Measurements from ENCODE around the gene PDYN. TPM values are rescaled to one million over a fixed set of nuclear protein-coding genes. Genes with fewer than 3 reads are reported as not detected.
A peak's percentile ranks its signal among the peaks of the same experiment; 100 is the strongest.

PDYN gene
- total and polyA plus RNA-seq, 10 of the 15 experiments (the other 5 are each of a cell fraction or from before 2014, with no cell fraction given): not detected

DNA sequence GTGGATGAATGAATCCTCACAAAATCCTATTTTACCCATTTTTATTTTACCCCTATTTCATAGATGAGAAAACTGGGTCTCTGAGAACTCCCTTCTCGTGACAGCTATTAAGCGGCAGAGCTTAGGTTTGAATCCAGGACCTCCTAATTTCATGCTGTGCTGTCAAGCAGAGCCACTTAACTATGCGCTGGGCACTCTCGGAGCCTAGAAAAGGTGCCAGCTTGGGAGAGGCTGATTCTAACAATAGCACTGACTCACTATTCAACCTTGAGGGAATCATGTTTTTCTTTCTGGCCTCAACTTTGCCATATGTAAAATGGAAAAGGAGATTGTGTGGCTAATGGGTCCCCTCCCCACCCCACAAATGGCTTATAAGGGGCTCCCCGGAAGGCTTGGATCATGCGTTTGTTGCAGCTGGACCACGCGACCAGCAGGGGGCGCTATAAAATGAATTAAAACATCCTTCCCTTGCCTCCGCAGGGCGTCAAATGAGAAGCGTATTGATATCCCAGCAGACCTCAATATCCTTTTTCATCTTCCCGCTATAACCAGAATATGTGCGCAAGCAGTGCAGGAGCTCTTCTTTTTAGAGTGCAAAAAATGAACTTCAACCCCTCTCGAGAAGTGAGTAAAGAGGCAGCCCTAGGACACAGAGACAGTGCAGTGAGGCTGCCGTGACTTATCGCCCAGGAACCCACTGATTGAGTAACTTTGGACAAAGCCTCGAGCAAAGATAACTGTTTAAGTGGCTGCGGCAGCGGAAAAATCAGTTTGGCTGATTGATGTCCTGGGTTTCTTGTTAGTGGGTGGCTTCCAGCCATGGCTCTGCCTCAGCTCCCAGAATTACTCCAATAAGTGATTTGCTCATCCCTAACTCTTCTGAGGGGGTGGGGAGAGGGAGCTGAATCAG is 12.8 kb upstream of the PDYN start (continued):
- TF ChIP-seq NFIC (IDR thresholded peaks at IDR 0.05; ENCODE audit: low read depth, low read length): no peak
- TF ChIP-seq RAD51 (IDR thresholded peaks at IDR 0.05): no peak
- no peak for TF ChIP-seq RB1 (IDR thresholded peaks at IDR 0.05; ENCODE audit: borderline replicate concordance)
- TF ChIP-seq, protein P1, sequence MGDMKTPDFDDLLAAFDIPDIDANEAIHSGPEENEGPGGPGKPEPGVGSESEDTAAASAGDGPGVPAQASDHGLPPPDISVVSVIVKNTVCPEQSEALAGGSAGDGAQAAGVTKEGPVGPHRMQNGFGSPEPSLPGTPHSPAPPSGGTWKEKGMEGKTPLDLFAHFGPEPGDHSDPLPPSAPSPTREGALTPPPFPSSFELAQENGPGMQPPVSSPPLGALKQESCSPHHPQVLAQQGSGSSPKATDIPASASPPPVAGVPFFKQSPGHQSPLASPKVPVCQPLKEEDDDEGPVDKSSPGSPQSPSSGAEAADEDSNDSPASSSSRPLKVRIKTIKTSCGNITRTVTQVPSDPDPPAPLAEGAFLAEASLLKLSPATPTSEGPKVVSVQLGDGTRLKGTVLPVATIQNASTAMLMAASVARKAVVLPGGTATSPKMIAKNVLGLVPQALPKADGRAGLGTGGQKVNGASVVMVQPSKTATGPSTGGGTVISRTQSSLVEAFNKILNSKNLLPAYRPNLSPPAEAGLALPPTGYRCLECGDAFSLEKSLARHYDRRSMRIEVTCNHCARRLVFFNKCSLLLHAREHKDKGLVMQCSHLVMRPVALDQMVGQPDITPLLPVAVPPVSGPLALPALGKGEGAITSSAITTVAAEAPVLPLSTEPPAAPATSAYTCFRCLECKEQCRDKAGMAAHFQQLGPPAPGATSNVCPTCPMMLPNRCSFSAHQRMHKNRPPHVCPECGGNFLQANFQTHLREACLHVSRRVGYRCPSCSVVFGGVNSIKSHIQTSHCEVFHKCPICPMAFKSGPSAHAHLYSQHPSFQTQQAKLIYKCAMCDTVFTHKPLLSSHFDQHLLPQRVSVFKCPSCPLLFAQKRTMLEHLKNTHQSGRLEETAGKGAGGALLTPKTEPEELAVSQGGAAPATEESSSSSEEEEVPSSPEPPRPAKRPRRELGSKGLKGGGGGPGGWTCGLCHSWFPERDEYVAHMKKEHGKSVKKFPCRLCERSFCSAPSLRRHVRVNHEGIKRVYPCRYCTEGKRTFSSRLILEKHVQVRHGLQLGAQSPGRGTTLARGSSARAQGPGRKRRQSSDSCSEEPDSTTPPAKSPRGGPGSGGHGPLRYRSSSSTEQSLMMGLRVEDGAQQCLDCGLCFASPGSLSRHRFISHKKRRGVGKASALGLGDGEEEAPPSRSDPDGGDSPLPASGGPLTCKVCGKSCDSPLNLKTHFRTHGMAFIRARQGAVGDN (IDR thresholded peaks at IDR 0.05): no peak
- TF ChIP-seq, protein P2, sequence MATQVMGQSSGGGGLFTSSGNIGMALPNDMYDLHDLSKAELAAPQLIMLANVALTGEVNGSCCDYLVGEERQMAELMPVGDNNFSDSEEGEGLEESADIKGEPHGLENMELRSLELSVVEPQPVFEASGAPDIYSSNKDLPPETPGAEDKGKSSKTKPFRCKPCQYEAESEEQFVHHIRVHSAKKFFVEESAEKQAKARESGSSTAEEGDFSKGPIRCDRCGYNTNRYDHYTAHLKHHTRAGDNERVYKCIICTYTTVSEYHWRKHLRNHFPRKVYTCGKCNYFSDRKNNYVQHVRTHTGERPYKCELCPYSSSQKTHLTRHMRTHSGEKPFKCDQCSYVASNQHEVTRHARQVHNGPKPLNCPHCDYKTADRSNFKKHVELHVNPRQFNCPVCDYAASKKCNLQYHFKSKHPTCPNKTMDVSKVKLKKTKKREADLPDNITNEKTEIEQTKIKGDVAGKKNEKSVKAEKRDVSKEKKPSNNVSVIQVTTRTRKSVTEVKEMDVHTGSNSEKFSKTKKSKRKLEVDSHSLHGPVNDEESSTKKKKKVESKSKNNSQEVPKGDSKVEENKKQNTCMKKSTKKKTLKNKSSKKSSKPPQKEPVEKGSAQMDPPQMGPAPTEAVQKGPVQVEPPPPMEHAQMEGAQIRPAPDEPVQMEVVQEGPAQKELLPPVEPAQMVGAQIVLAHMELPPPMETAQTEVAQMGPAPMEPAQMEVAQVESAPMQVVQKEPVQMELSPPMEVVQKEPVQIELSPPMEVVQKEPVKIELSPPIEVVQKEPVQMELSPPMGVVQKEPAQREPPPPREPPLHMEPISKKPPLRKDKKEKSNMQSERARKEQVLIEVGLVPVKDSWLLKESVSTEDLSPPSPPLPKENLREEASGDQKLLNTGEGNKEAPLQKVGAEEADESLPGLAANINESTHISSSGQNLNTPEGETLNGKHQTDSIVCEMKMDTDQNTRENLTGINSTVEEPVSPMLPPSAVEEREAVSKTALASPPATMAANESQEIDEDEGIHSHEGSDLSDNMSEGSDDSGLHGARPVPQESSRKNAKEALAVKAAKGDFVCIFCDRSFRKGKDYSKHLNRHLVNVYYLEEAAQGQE (IDR thresholded peaks at IDR 0.05; ENCODE audit: low read depth, low read length): peak; percentile 25; the same call in 1 of the 2 replicates
- TF ChIP-seq PAX5 (IDR thresholded peaks at IDR 0.05; ENCODE audit: borderline replicate concordance, low read depth, low read length): no peak
- no peak for TF ChIP-seq MEF2A (IDR thresholded peaks at IDR 0.05; ENCODE audit: insufficient read depth, low read depth, low read length)
- TF ChIP-seq KAT2A (conservative IDR thresholded peaks at IDR 0.05; ENCODE audit: control insufficient read depth, low read depth, low read length): no peak
- TF ChIP-seq CHD4 (IDR thresholded peaks at IDR 0.05): no peak
- no peak for TF ChIP-seq NR2C1 (IDR thresholded peaks at IDR 0.05)
- TF ChIP-seq, protein P3, sequence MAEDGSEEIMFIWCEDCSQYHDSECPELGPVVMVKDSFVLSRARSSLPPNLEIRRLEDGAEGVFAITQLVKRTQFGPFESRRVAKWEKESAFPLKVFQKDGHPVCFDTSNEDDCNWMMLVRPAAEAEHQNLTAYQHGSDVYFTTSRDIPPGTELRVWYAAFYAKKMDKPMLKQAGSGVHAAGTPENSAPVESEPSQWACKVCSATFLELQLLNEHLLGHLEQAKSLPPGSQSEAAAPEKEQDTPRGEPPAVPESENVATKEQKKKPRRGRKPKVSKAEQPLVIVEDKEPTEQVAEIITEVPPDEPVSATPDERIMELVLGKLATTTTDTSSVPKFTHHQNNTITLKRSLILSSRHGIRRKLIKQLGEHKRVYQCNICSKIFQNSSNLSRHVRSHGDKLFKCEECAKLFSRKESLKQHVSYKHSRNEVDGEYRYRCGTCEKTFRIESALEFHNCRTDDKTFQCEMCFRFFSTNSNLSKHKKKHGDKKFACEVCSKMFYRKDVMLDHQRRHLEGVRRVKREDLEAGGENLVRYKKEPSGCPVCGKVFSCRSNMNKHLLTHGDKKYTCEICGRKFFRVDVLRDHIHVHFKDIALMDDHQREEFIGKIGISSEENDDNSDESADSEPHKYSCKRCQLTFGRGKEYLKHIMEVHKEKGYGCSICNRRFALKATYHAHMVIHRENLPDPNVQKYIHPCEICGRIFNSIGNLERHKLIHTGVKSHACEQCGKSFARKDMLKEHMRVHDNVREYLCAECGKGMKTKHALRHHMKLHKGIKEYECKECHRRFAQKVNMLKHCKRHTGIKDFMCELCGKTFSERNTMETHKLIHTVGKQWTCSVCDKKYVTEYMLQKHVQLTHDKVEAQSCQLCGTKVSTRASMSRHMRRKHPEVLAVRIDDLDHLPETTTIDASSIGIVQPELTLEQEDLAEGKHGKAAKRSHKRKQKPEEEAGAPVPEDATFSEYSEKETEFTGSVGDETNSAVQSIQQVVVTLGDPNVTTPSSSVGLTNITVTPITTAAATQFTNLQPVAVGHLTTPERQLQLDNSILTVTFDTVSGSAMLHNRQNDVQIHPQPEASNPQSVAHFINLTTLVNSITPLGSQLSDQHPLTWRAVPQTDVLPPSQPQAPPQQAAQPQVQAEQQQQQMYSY (CRISPR knock-in tag; IDR thresholded peaks at IDR 0.05): no peak
- no peak for TF ChIP-seq MXI1 (IDR thresholded peaks at IDR 0.05; ENCODE audit: low read depth, low read length)
- no peak for TF ChIP-seq ZZZ3 (IDR thresholded peaks at IDR 0.05; ENCODE audit: control insufficient read depth, insufficient read length, low read depth)
- TF ChIP-seq HDGF (IDR thresholded peaks at IDR 0.05): no peak
- TF ChIP-seq, protein P4, sequence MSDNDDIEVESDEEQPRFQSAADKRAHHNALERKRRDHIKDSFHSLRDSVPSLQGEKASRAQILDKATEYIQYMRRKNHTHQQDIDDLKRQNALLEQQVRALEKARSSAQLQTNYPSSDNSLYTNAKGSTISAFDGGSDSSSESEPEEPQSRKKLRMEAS (IDR thresholded peaks at IDR 0.05; ENCODE audit: low read depth, low read length): no peak

Data from GM12878 (cell line).